DOHH2 (cell line): ENCODE data around the gene TYMP.

Source experiments
- CTCF ChIP-seq: fragments of 200-600 bp; sonication (generic); IDR thresholded peaks from one replicate; pipeline ENCODE4 v1.5.1; 2014; ENCODE audit warnings: antibody characterized with exemption, mild to moderate bottlenecking, low read depth, low read length; ENCODE audit not compliant: poor library complexity, severe bottlenecking
- EZH2phosphoT487 ChIP-seq: fragments of 200-600 bp; sonication (generic); IDR thresholded peaks from 2 replicates; pipeline ENCODE4 v1.6.1; 2017; ENCODE audit warnings: borderline replicate concordance, mild to moderate bottlenecking, antibody characterized with exemption, low read length, moderate library complexity, mixed read lengths

DNA sequence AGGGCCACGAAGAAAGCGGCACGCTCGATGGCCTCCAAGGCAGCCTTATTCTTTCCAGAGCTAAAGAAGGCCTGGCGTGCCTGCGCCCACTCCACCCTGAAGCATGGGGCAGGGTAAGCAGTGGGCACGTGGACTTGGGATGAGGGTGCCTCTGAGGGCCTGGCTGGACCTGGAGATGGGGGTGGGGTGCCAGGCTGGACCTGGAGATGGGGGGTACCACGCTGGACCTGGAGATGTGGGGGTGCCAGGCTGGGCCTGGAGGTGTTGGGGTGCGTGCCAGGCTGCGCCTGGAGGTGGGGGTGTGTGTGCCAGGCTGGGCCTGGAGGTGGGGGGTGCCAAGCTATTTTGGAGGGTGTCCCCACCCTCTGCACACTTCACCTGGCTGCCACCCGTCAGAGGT is 43.2 kb upstream of the TYMP start:
- no peak for TF ChIP-seq CTCF
- no peak for TF ChIP-seq EZH2phosphoT487
